KMS-11 (cell line): ENCODE results near the gene SFI1.
"Not testable (repeated sequence)": the region's sequence is repeated elsewhere in the genome, so short reads cannot be mapped to it uniquely, and the experiment has no call there.

Source experiments
- H2AFZ ChIP-seq: fragments of 200-600 bp; sonication (generic); 2 replicates; pipeline ENCODE4 v1.6.1; 2016; ENCODE audit warnings: antibody characterized with exemption, mixed run types, low read depth
- H3K27ac ChIP-seq: fragments of 200-600 bp; sonication (generic); 2 replicates; pipeline ENCODE4 v1.6.1; 2016; ENCODE audit warnings: mild to moderate bottlenecking, mixed run types
- H3K27me3 ChIP-seq: fragments of 200-600 bp; sonication (generic); 2 replicates; pipeline ENCODE4 v1.6.1; 2017; ENCODE audit warnings: mild to moderate bottlenecking, low read depth, mixed run types, moderate library complexity; ENCODE audit not compliant: insufficient read depth
- H3K36me3 ChIP-seq: fragments of 200-600 bp; sonication (generic); 2 replicates; pipeline ENCODE4 v1.6.1; 2017; ENCODE audit warnings: mild to moderate bottlenecking, mixed run types; ENCODE audit not compliant: insufficient read depth
- H3K4me1 ChIP-seq: fragments of 200-600 bp; sonication (generic); 2 replicates; pipeline ENCODE4 v1.6.1; 2016; ENCODE audit warnings: mild to moderate bottlenecking, low read depth, mixed run types; ENCODE audit not compliant: poor library complexity, severe bottlenecking
- H3K4me2 ChIP-seq: fragments of 200-600 bp; sonication (generic); 2 replicates; pipeline ENCODE4 v1.7.0; 2016; ENCODE audit warnings: mild to moderate bottlenecking, mixed run types
- H3K4me3 ChIP-seq: fragments of 200-600 bp; sonication (generic); IDR thresholded peaks from 2 replicates; pipeline ENCODE4 v1.6.1; 2017; ENCODE audit warnings: low read depth, low read length, mixed read lengths; ENCODE audit not compliant: insufficient read depth
- H3K79me2 ChIP-seq: fragments of 200-600 bp; sonication (generic); 2 replicates; pipeline ENCODE4 v1.6.1; 2016; ENCODE audit warnings: low read depth, mixed run types; ENCODE audit not compliant: insufficient read depth
- H3K9ac ChIP-seq: fragments of 200-600 bp; sonication (generic); 2 replicates; pipeline ENCODE4 v1.6.1; 2016; ENCODE audit warnings: mild to moderate bottlenecking, mixed run types
- H4K20me1 ChIP-seq: fragments of 200-600 bp; sonication (generic); 2 replicates; pipeline ENCODE4 v1.6.1; 2016; ENCODE audit warnings: mild to moderate bottlenecking, mixed run types; ENCODE audit not compliant: insufficient read depth
- TF ChIP-seq, protein P1 (sequence below): fragments of 200-600 bp; sonication (generic); conservative IDR thresholded peaks from 2 replicates; pipeline ENCODE4 v1.6.1; 2017; ENCODE audit warnings: low read depth, mild to moderate bottlenecking, antibody characterized with exemption, low read length, moderate library complexity, mixed read lengths

SFI1 gene

DNA sequence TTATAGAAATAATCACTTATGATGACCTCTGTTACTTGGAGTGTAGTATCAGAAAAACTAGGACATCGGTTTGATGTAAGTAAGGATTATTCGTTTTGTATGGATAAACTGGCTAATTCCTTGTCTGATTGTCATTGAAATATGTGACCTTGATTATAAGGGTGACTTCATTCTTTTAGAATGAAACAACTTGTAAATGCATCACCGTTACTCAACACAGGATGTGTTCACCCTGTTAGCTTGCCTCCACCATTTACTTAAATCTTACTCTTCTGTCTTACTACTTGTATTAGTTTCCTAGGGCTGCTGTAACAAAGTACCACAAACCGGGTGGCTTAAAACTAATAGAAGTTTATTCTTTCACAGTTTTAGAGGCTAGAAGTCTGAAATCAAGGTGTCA lies 7.9 kb downstream of the SFI1 start:
- Histone ChIP-seq H3K4me1 (no peaks in the 10 kb centered on the region), H3K27ac (no peak overlapping the region), H3K79me2 (peaks cover 17% of the 10 kb centered on the region; the same call in 1 of the 2 replicates), H3K9ac (no peak overlapping the region), H3K4me2 (no peak overlapping the region), H3K36me3 (no peaks in the 10 kb centered on the region; the same call in 1 of the 2 replicates), H2AFZ (no peak overlapping the region), H3K27me3 (no peaks in the 10 kb centered on the region), H3K4me3 (no peak overlapping the region), H4K20me1 (no peaks in the 10 kb centered on the region)
- TF ChIP-seq, protein P1, sequence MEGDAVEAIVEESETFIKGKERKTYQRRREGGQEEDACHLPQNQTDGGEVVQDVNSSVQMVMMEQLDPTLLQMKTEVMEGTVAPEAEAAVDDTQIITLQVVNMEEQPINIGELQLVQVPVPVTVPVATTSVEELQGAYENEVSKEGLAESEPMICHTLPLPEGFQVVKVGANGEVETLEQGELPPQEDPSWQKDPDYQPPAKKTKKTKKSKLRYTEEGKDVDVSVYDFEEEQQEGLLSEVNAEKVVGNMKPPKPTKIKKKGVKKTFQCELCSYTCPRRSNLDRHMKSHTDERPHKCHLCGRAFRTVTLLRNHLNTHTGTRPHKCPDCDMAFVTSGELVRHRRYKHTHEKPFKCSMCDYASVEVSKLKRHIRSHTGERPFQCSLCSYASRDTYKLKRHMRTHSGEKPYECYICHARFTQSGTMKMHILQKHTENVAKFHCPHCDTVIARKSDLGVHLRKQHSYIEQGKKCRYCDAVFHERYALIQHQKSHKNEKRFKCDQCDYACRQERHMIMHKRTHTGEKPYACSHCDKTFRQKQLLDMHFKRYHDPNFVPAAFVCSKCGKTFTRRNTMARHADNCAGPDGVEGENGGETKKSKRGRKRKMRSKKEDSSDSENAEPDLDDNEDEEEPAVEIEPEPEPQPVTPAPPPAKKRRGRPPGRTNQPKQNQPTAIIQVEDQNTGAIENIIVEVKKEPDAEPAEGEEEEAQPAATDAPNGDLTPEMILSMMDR = no peak

DNA sequence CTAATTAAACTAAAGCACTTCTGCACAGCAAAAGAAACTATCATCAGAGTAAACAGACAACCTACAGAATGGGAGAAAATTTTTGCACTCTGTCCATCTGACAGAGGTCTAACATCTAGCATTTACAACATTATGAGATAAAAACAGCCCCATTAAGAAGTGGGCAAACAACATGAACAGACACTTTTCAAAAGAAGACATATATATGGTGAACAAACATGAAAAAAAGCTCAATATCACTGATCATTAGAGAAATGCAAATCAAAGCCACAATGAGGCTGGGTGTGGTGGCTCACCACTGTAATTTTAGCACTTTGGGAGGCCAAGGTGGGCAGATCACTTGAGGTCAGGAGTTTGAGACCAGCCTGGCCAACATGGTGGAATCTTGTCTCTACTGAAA lies 11.2 kb downstream of the SFI1 start:
- H3K4me1 ChIP-seq, H3K27ac ChIP-seq, H4K20me1 ChIP-seq, H3K36me3 ChIP-seq, H3K4me3 ChIP-seq, H2AFZ ChIP-seq, H3K9ac ChIP-seq, H3K79me2 ChIP-seq, H3K4me2 ChIP-seq, H3K27me3 ChIP-seq: not testable (repeated sequence)

DNA sequence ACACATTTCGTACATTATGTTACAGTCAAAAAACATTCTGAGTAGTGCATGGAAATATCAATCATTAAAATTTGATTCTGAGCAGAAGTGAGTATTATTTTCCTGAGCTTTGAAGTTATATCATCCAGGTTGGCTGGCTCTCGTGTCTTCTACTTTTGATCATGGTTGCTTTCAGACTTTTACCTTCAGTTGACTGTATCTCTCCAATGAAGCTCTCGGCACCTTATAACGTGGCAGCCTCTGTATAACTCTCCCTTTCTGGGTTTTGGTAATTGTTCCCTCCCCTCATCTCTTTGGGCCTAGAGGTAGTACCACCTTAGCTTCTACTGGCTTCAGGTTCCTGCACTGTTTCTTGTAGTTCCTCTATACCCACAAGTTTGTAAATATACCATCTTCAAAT lies 12.2 kb downstream of the SFI1 start:
- Histone ChIP-seq H4K20me1 (no peaks in the 10 kb centered on the region), H3K79me2 (peaks cover 5% of the 10 kb centered on the region; the same call in 1 of the 2 replicates), H3K4me1 (no peaks in the 10 kb centered on the region), H3K9ac (no peak overlapping the region), H3K36me3 (no peaks in the 10 kb centered on the region; the same call in 1 of the 2 replicates), H3K4me3 (no peak overlapping the region), H2AFZ (no peak overlapping the region), H3K4me2 (no peak overlapping the region), H3K27ac (no peak overlapping the region), H3K27me3 (no peaks in the 10 kb centered on the region)
- TF ChIP-seq, protein P1 = no peak

DNA sequence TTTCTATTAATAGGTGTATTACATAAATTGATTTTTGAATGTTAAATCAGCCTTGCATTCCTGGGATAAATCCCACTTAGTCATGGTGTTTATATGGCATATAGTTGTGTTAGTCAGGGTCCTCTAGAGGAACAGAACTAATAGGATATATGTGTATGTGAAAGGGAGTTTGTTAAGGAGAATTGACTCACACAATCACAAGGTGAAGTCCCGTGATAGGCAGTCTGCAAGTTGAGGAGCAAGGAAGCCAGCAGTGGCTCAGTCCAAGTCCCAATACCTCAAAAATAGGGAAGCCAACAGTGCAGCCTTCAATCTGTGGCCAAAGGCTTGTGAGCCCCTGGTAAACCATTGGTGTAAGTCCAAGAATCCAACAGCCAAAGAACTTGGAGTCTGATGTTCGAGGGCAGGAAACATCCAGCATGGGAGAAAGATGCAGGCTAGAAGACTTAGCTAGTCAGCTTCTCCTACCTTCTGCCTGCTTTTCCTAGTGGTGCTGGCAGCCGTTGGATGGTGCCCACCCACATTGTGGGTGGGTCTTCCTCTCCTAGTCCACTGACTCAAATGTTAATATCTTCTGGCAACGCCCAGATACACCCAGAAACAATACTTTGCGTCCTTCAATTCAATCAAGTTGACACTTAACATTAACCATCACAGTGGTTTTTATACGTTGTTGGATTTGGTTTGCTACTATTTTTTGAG lies 12.9 kb downstream of the SFI1 start:
- no peaks in the 10 kb centered on the region for H4K20me1 ChIP-seq
- H3K4me3 ChIP-seq = no peak overlapping the region
- peaks cover 5% of the 10 kb centered on the region; the same call in 1 of the 2 replicates for H3K79me2 ChIP-seq
- TF ChIP-seq, protein P1 = no peak
- no peak overlapping the region for H3K9ac ChIP-seq
- no peak overlapping the region for H3K4me2 ChIP-seq
- no peak overlapping the region for H3K27ac ChIP-seq
- no peaks in the 10 kb centered on the region for H3K27me3 ChIP-seq
- no peaks in the 10 kb centered on the region; the same call in 1 of the 2 replicates for H3K36me3 ChIP-seq
- H3K4me1 ChIP-seq = no peaks in the 10 kb centered on the region
- H2AFZ ChIP-seq = no peak overlapping the region

DNA sequence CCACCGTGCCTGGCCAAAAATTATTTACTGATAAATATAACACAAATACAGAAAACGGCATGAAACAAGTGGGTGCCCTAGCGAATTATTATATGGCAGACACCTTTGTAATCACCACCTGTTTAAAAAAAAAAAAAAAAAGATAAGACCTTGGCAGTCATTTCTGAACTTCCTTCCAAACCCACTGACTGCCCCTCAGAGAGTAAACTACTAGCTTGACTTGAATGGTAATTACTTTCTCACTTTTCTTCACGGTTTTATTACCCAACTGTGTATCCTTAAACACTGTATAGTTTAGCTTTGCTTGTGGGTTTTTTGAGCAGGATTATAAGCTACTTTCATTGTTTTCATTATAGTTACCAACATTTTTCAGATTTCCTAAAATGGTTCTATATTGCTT lies 23.7 kb downstream of the SFI1 start:
- Histone ChIP-seq H4K20me1 (no peaks in the 10 kb centered on the region), H3K27me3 (no peaks in the 10 kb centered on the region), H3K27ac (no peak overlapping the region), H3K4me2 (no peak overlapping the region), H3K79me2 (0 out of 2 replicates have a peak, but pooled peaks cover 7% of the 10 kb centered on the region), H3K9ac (no peak overlapping the region), H3K4me3 (no peak overlapping the region), H2AFZ (no peak overlapping the region), H3K4me1 (peaks cover 16% of the 10 kb centered on the region), H3K36me3 (no peaks in the 10 kb centered on the region)
- TF ChIP-seq, protein P1 = no peak

DNA sequence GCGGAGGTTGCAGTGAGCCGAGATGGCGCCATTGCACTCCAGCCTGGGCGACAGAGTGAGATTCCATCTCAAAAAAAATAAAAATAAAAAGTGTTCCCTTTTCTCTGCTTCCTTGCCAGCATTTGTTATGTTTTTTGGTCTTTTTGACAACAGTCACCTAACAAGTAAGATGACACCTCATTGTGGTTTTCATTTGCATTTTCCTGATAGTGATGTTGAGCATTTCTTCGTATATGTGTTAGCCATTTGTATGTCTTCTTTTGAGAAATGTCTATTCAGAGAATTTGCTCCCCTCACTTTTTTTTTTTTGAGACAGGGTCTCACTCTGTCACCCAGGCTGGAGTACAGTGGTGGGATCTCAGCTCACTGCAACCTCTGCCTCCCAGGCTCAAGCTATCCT lies 27.8 kb downstream of the SFI1 start:
- peaks cover 16% of the 10 kb centered on the region for H3K4me1 ChIP-seq
- not testable (repeated sequence) for H3K4me2 ChIP-seq, H3K4me3 ChIP-seq, H3K36me3 ChIP-seq, H4K20me1 ChIP-seq, H3K9ac ChIP-seq, H2AFZ ChIP-seq, H3K27ac ChIP-seq, H3K27me3 ChIP-seq
- peaks cover 16% of the 10 kb centered on the region; the same call in 1 of the 2 replicates for H3K79me2 ChIP-seq
